Measurements from ENCODE around the gene MMP2.

MMP2 gene

DNA sequence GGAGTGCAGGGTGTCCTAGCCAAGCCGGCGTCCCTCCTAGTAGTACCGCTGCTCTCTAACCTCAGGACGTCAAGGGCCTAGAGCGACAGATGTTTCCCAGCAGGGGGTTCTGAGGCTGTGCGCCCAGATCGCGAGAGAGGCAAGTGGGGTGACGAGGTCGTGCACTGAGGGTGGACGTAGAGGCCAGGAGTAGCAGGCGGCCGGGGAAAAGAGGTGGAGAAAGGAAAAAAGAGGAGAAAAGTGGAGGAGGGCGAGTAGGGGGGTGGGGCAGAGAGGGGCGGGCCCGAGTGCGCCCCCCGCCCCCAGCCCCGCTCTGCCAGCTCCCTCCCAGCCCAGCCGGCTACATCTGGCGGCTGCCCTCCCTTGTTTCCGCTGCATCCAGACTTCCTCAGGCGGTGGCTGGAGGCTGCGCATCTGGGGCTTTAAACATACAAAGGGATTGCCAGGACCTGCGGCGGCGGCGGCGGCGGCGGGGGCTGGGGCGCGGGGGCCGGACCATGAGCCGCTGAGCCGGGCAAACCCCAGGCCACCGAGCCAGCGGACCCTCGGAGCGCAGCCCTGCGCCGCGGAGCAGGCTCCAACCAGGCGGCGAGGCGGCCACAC is at the start of gene MMP2:
Gene MMP2 (plus strand): TSS at position 372 of the 603 bp plus-strand sequence. CDS start 282 bp downstream, outside the sequence.
- DNase-seq, result no peak

DNA sequence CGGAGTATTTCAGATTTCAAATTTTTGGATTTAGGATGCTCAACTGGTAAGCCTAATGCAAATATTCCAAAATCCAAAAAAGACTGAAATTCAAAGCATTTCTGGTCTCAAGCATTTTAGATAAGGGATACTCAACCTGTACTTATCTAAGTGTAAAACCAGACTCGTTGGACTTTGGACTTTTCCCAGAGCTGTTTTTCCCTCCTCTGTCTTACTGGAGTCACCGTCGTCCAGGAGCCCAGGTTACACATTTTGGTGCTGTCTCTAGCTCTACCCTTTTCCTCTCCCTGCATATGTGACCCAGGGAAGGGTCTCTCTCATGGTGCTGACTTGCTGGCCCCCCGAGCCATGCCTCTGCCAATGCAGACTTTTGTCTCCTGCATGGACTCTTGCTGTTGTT is 46.0 kb upstream of the MMP2 start:
- no peak for DNase-seq

DNA sequence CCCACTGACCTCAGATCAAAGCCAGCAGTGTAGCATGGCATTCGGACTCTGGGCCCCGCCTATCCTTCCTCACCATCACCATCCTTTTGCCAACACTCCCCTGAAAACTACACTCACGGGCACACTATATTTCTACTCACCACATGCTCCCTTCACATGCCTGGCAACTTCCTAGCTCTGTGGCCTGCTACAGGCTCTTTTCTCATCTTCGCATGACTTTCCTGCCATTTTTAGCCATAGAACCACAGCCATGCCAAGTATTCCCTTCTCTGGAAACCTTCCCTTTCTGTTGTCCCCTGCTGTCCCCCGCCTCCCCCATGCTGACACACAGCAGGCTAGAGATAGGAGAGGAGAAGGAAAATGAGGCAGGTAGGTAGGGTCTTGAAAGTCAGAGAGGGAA is 45.5 kb upstream of the MMP2 start:
- DNase-seq, result no peak

DNA sequence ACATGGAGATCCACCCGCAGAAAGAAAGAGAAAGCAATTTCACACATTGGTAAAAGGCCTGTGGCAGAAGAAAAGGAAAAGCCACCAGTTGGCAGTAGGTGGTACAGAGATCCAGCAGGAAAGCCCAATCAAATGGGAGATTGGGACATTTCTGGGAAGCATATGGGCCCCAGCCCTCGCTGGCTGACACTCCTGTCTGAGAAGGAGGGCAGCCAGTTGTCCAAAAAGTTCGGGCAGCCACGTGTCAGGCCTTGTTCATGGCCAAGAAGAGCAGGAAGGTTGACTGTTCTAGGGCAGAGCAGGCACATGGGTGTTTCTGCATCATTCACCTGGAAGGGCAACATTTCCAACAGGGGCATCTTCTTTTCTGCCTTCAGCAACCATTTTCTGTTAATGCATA is 45.0 kb upstream of the MMP2 start:
- DNase-seq, result no peak

DNA sequence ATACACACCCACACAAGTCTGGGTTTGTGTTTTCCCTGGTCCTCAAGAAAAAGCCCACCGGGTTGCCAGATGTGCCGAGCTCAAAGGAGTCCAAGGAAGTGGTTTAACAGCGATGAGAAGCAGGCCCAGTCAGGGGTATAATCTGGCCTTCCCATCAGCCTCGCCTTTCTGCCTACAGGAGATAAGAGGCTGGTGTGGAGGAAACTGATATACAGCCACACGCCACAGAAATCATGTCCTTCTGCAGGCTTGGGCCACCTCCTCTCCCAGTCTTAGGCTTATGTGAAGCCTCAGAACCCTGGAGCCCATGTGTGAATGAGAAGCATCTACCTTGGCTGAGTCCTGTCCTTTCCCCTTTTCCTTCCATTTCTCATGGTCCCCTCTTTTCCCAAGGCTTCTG is 43.6 kb upstream of the MMP2 start:
- no peak for DNase-seq

DNA sequence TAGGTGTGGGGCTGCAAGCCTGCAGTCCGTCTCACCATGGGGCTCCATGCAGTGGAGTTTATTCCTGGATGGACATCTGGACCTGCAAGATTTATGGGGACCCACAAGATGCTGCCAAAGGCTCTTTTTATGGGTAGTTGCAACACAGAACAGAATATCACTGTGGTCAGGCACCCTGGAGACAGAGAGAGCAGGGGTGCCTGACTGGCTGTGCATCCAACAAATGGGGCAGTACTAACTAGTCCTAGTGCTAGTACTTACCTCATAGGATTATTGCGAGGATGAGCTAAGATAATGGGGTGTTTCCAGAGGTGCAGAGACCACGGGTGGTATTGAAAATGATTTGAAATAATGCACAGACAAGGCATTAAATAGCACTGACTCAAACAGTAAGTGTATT is 42.4 kb upstream of the MMP2 start:
- DNase-seq, result no peak

DNA sequence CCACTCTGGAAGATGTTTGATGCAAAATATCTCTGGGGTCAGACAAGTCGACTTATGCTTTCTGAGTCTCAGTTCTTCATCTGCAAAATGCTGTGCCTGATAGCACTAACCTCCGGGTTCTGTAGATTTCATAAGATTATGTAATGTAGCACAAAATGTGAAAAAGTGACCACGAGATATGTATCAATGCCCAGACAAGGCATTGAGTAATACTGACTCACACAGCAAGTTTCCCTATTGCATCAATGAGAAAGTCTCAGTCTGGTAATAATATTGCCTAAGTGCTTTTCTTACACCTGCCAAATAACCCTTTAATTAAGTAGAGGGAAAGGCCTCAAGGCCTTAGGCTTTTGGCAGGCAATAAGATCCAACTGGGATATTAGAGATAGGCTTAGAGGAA is 41.4 kb upstream of the MMP2 start:
- DNase-seq, result no peak

DNA sequence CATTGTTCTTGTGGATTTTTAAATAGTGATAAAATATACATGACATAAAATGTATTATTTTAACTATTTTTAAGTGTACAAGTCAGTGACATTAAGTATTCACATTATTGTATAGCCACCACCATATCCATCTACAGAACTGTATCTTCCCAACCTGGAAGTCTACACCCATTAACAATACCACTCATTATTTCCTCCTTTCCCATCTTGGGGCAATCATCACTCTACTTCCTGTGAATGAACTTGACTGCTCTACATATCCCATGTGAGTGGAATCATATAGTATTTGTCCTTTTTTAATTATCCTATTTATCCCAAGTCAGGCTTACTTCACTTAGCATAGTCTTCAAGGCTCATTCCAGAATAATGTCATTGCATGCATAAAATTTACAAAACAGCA is 40.7 kb upstream of the MMP2 start:
- no peak for DNase-seq

DNA sequence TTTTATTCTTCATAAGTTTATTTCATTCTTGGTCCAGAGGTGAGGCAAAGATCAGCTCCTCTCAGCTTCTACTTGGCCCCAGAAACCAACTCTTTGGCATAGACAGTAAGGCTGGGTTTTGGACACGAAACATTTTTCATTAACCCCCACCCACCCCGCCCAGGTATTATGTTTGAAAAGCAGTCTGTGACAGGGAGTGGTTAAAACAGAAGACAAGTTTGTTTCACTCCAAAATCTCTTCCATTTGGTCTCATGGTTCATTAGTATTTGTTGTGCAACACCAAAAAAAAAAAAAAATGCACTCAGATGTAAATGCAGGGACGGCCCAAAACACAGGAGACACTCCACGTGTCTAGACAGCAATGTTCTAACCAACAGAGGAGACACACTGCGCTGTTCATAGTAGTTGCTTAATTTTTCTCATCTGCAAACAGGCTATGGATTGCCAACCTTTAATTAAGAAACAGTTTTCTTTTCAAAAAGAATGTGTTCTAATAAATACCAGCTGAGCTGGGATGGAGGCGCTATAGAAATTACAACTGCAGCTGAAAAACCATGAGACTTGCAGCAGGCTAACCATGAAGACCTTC is 39.8 kb upstream of the MMP2 start:
- DNase-seq, result no peak

DNA sequence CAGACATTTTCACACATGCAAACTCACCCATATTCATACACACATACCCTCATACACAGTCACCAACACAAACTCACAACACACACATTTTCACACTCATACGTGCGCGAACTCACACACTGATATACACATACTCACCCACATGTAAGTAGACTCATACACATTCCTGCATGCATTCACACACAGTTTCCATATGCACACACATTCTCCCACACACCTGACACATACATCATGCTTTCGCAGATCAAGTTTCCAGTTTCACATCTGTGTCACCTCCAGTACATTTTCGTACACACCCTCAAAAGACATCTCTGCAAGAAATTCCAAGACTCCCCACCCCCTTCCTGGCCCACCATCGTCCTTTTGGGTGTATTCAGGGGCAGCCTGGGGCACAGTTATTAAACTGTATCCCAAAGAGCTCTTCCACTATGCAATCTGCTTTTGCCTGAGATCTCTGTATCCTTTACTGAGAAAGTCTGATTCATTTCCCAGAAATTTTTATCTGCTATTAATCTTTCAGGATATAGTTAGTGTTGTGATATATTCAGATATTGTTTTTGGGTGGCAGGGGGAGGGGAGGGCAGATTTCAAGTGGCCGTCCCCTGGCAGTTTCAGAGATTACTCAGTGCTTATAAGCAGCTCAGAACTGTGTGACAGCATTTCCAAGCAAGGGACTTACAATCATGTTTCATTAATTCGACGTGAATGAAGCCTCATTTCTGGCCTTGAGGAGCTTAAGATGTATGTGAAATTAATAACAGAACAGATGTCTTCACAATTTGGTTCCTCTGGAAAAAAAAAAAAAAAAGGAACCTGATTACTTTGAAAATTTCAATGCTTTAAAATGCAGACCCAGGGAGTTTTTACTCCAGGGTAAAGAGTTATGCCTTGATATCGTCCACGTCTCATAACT is 35.3 kb upstream of the MMP2 start:
- peak; percentile 2 for DNase-seq

DNA sequence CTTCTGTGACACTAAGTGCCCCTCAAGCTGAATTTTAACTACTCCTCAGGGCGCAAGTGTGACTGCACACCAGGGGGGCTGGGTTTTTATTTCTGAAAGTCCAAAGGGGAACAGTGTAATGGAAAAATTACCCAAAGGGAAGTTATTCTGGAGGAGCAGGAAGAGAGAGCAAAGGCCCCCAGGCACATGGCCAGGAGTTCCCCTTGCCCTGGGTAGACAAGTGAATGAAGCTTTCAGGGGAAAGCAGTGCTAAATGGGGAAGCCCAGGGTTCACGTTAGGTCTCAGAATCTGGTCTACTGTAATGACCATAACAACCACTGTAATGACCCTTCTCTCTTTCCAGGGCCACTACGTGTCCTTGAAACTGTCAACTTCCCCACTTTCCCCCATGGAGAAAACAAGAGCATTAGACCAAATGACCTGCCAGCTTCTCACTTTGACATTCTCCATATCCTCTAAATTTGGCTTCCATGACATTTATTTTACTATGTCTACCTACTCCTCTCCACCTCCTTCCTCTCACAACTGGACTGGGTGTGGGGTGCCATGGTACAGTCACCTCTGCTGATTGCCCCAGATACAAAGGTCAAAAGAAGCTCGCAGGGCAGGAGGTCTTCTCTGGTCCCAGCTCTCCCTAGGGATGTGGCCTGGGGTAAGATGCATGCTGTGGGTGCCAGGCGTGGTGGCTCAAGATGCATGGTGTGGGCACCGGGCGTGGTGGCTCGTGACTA is 34.1 kb upstream of the MMP2 start:
- no peak for DNase-seq

DNA sequence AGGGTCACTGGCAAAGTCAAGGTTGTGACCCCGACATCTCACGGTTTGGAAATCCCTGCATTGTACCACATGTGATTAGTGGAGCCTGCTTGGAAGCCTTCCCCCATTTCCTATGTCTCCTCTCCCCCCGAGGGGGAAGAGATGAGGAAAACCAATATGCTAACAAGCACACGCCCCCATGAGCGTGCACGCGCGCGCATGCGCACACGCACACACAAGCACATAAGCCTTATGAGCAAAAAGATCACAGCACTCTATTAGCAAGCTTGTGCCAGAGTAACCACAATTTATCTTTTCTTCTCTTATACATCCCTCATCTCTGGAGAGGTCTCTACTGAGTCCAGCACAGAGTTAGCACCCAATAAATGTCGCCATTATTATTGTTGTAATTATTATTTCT is 31.8 kb upstream of the MMP2 start:
- DNase-seq, result peak; percentile 13

DNA sequence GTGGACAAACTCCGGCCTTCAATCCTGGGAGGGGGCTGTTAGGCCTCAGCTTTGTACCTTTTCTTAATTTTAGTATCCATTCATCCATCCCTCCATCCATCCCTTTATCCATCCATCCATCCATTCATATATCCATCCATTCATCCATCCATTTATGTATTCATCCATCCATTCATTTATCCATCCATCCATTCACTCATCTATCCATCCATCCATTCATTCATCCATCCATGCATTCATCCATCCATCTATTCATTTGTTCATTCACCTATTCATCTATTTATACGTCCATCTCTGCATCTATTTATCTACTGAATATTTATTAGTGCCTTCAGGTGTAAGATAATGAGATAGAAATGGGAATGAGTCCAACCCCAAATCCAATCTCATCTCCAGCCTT is 26.0 kb upstream of the MMP2 start:
- no peak for DNase-seq

DNA sequence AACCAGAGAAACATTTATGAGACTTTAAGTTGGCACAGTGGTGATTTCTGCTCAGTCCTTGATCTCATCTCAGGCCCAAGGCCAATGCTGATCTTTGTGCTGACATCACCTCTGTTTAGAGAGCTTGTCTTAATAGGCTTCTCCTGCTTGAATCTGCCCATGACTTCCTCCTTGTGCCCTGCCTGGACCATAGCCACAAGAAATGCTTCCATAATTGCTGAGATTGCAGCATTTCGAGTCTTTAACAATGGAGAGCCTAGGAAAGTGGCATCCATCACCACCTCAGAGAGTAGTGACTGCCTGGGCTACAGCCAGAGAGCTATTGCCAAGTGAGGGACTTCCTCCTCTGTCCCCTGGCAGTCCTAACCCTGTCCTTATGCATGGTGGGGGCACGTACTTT is 25.1 kb upstream of the MMP2 start:
- no peak for DNase-seq

DNA sequence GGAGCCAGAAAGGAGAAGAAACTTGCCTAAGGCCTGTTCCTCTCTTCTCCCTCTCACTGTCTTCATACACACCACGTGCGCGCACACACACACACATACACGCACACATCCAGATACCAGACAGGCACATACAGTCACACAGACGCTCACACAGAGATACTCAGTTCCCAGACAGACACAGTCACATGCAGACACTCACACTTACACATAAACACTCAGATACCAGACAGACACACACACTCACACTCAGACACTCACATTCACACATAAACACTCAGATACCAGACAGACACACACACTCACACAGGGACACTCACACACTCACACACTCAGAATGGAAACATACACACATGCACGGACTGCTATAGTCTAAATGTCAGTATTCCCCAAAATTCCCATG is 24.1 kb upstream of the MMP2 start:
- DNase-seq, result no peak

DNA sequence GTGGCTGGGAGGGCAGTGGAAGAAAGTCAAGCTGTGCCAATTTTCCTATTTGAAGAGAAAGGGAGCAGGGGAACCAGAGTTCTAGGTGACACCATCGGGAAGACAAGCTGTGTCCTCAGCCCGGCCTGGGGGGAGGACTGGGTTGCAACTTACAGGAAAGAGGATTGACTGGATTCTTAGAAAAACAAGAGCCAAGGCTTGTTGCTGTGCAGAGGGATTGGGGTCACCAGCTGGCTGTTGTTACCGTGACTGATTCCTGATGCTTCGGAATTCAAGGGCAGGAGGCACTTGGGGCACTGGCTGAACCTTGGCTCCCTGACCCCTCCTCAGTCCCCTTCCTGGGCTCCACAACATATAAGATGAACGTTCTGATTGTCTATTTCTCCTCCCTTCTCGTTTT is 16.8 kb upstream of the MMP2 start:
- DNase-seq, result no peak

DNA sequence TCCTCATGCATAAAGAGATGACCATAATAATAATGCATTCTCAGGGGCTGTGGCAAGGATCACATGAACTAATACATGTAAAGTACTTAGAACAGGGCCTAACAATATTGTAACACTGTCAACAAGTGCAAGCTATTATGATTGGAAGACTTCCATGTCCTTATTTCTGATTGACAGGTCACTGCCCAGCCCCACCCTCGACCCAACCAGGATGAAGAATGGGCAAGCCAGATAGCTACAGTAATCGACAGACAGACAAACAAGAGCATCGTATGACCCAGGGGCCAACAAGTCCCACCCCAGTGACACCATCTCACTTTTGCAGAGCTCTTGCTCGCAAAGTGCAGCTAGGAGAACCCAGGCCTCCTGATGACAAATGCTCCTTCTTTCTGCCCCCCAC is 14.6 kb upstream of the MMP2 start:
- DNase-seq, result no peak

DNA sequence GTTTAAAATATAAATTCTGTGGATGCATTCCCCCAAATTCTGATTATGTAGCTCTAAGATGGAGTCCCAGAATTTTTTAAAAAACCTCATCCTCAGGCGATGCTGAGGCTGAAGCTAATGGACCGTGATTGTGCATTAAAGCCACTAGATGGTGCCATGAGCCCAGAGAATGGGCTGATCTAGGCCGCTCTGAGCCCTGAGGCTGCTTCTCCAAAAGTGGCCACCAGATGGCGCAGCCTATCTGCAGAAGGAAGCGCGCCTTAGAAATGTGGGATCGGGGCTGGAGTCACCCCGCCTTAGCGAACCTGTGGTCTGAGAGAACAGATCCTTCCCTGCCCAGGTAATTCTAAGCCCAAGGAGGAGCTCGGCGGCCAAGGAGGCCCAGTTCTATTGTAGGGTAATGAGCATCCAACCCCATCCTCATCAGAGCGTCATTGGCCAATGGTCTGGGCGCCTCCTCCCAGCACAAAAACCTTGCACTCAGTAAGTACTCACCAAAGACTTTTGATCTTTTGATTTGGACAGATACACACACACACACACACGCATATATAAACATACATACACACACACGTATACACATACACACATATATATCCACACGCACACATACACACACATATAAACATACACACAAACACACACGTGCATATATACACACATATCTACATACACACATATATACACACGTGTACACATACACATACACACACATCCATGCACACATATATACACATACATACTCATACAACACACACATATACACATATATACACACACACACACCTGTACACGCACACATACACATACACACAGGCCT is 13.7 kb upstream of the MMP2 start:
- peak; percentile 93 for DNase-seq

DNA sequence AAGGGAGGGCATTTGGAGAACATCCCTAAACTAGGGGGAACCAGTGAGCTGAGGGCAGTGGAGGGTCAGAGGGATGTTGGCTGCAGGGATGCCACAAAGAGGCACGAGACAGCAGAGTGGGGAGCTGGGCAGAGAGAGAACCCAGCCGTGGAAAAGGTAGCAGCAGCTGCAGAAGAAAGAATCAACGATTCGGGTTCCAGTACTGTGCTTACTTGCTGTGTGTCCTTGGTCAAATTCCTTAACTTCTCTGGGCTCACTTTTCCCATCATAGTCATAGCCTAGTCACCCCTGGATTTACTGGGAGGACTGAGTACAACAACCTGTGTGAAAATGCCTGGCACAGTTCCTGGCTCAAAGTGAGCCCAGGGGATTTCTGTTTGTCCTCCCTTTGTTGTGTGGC is 12.8 kb upstream of the MMP2 start:
- DNase-seq, result no peak

DNA sequence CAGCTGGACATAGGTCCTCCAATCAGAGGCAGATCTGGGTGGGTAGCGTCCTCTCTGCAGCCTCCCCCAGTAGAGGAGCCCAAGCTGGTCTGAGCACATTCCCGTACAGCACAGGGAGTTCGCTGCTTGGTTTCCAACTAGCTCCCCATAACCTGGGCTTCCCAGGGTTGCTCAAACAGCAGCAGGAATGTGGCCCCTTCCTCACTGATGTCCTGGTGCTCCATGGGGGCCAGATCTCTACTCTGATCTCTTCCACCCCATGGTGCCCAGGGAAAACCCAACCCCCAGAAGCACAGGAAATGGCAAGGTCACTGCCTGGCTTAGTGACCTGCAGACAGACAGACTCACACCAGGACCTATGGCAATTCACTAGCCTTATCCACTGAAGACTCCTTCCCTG is 11.1 kb upstream of the MMP2 start:
- DNase-seq, result no peak

DNA sequence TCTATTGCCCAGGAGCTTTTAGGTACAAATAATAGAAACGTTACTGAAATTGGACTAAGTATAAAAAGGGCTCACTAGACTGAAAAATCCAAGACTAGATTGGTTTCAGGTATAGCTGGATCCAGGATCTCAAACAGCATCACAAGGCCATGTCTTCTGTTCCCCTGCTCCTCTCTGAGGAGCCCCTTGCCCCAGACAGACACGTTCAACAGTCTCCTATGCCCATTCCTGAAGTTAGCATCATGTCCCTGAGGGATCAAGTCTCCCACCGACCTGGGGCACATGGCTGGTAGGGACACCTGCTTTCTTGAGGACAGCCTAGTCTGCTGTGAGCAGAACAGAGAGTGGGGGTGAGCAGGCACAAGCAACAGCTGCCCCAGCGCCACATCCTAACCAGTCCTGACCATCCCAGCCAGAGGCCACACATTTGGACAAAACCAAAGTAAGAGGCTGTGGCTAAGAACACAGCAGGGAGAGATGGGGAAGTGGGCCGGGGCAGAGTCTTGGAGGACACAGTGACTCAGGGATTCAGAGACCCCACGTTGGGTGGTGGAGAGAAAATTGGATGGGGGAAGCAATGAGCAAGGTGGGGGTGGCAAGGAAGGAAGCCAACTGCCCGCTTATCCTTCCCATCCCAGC is 10.5 kb upstream of the MMP2 start:
- no peak for DNase-seq
